HG03103 (cell line): ENCODE data around the gene GZF1.

Experiments used
- ATAC-seq: cut with Tn5 transposase; IDR thresholded peaks from one replicate; pipeline ENCODE4 v1.9.1; 2021; ENCODE audit warnings: low read depth; ENCODE audit not compliant: unreplicated experiment

GZF1 gene

DNA sequence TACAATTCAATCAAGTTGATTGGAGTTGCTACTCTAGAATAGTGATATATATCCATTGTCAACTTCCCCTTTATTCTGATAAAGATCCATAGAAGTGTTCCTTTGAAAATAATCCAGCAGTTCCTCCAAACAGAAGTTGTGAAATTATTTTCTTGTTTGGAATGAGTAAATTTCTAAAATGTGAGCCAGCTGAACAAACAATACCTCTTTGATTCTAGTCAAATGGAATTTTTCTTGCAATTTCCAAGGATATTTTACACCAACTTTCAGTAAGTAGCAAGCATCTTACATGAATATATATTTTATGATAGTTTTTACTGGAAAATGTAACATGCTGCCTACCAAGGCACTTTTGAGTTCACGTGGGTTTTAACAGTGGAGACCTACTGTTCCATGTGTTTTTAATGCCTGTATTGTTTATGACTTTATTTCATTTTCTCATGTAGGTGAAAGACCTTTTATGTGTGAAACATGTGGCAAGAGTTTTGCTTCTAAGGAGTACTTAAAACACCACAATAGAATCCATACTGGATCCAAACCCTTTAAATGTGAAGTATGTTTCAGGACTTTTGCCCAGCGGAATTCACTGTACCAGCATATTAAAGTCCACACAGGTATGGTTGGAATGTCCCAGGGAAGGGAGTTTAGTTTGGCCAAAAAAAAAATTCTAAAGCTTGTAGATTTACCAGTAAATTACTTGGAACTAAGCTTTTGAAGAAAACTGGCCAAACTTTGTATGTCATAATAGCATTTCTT is 6.5 kb downstream of the GZF1 start:
- no peak for ATAC-seq

DNA sequence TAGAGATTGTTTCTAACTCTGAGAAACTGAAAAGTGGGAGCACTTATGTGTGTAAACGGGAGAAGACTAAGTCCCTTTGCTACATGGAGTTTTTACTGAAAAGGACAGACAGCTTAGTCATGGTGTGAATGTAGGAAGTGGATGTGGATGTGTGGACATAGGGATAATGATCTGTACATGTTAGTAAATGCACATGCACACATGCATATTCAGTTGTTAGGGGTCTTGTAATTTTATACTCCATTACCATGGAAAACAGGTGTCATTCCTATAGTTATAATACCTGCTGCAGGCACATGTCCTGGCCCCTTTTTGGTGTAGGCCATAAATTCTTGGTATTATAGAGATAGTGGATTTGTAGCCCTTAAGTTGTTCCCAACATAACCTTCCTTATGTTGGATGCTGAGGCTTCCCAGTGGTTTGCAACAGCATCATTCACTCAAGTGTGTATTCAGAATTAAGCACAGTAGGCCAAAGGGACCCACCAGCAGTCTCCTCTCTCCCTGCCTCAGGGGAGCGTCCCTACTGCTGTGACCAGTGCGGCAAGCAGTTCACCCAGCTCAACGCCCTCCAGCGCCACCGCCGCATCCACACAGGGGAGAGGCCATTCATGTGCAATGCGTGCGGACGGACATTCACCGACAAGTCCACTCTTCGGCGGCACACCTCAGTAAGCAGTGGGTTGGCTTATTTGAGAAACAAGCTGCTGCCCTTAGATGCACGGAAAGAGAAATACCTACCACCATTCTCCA is 7.3 kb downstream of the GZF1 start:
- no peak for ATAC-seq

GRCh38 chr20:23370274-23370673 is 8.3 kb downstream of the GZF1 start:
- ATAC-seq, result no peak

DNA sequence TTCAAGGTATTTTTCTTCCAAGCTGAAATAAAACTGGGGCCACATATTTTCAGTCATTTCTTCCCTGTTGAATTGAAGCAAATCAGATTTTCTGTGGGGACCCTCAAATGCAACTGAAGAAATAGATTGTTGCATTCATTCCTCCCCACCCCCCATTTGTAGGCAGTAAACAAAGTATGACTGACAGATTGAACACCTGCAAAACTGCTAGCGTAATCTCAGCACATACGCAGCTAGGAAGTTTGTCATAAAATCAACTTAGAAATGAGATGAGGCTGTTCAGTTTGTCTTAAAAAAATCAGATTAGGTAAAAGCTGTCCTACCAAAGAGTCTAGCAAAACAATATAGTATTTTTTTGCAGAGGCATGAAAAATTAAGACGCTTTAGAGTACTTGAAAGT is 8.9 kb downstream of the GZF1 start:
- no peak for ATAC-seq

DNA sequence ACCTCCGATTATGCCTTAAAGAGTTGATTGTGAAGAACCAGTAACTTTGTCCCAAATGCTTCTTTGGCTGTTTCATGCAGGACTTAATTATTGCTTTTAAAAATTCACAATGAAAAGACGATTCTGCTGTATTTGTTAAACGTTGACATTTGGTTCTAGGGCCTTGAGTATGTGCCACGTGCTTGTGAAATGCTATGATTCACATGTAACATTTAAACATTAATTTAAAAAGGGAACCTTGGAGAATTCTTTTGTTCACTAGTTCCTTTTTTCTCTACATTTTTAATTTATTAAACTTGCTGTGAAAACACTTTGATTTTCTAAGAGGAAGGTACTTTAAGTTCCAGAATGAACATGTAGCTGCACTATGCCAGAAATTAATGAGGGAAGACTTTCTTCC is 9.5 kb downstream of the GZF1 start:
- no peak for ATAC-seq

DNA sequence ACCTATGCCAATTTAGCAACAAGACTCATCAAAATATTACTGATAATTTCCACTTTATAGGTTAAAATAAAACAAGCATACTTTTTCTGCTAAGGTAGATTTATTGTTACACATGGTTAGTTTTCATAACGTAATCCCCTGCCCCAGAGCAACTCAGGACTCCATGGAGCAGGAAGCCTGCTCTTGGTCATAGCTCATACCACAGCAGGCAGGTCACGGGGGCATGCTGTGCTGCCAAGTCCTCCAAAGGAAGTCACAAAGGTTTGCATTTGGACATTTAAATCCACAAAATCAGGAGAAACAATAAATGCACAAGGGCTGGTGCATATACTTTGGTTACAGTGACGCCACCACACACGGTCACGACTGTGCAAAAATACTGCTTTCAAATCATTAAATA is 12.5 kb downstream of the GZF1 start:
- no peak for ATAC-seq

DNA sequence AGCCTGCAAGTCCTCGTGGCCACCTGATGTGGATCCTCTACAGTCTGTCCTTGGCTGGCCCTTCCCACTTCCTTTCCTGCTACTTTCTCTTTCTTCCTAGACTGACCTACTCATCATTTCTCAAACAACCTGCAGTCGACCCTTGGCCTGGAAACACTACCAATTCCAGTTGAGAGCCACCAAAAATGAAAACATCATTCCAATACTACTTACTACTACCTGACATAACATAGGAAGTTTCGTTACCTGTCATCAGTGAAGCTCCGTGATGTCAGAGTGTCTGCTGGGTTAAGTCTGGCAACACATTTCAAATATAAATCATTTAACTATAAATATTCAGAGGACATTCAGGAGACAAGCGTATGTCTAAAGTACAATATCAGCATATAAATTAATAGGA is 13.8 kb downstream of the GZF1 start:
- no peak for ATAC-seq

DNA sequence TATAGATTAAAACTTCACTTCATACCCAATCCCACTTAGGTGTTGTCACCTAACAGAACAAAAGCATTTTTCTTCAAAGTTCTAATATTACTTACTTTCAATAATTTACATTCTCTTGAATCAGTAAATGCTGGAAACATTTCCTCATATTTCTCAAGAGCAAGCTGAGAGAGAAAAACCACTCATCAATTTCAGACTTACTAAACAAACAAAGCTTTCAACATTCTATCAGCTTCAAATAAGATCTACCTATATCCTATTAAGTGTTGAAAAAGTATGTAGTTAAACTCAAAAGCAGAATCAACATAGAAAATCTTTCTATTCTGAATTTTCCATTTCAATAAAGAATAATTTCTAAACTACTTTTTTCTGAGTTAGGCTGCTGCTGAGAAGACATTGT is 17.8 kb downstream of the GZF1 start:
- ATAC-seq, result no peak

GRCh38 chr20:23381876-23382275 is 19.9 kb downstream of the GZF1 start:
- no peak for ATAC-seq

GRCh38 chr20:23386304-23387117 is 24.5 kb downstream of the GZF1 start:
- ATAC-seq, result no peak

DNA sequence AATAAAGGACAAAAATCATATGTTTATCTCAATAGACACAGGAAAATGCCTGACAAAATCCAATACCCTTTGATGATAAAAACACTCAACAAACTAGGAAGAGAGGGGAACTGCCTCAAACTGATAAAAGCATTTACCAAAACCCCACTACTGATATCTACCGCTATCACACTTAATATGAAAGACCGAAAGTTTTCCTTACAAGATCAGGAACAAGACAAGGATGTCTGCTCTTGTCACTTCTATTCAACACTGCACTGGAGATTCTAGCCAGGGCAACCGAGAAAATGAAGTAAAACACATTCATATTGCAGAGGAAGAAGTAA is 25.1 kb downstream of the GZF1 start:
- no peak for ATAC-seq

DNA sequence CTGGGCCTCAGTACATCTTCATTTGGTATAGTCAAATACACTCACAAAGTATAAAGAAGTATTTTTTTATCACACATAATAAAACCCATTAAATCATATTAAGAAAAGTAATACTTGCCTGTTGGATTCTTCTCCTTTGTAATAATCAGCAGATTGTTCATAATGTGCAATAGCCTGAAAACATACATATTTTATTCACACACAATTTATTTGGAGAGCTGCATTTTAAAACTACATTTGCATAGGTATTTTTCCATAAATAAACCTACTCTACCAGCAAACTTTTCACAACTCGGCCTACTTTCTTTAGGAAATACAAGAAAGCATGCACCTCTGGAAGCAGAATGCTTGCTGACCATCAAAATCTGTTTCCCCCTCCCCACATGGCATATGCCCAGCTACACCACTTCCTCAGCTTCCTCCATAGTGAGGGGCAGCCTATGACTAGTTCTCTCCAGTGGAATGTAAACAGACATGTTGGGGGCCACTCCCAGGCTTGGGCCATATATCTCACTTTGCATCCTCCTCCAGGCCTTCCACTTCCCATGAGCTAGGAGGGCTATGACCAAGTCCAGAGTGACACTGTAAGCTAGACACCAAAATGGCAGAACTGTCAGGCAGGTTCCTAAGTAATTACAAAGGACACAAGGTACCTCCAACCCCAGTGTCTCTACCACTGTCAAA is 28.3 kb downstream of the GZF1 start:
- ATAC-seq, result no peak

DNA sequence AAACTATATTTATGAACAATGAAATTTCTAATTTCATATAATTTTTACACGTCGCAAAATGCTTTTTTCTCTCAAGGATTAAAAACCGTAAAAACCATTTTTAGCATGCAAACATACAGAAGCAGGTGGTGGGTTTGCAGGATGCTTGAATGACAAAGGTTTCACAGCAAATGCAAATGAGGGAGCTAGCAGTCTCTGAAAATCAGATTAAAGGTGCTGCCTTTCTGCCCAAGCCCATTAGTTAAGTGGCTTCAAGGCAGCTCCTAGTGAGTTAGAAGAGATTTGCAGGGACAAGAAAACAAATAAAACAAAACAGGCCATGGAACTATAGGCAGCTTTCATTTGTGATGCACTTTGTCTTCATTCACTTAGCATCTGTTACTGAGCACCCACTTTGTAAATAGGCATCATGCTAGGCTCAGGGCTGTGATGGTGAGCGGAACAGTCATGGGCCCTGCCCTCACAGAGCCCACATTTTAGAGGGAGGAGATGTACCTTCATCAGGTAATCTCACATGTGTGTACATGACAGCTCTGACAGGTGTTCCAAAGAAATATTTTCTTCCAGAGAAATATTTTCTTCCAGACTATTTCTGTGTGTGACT is 29.8 kb downstream of the GZF1 start:
- ATAC-seq, result no peak

- ATAC-seq, result no peak
Observed at GRCh38 chr20:23393996-23394775, 32.2 kb downstream of the GZF1 start.

- ATAC-seq, result no peak
Observed at GRCh38 chr20:23396950-23397627, 35.1 kb downstream of the GZF1 start.

- ATAC-seq, result no peak
Observed at GRCh38 chr20:23397961-23398360, 36.0 kb downstream of the GZF1 start.

DNA sequence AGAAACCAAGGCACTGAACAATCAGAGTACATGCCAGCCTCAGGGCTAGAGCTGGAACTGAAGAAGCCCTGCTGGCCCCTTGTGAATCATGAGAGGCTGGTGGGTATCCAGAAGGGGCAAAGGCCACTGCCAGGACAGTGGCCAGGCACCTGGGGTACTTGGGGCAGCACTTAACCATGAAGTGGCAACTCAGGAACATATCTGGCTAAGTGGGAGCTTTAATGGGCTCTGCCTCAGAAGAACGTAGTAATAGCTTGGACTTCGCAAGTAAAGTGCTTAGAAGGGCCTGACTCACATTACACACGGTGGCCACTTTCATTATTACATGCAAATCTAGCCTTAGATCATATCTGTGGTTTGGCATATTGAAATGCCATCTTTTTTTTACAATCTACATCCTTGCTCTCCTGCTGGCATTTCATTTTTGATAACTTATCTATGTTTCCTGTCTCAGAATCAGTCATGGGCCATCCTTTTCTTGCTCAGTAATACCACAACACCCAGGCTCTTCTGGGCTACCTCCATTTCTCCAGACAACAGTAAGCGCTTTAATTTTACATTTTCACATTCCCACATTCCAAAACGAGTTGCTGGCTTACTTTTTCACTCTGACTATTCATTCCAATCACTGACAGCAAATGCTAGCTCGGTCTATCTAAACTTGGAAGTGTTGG is 37.7 kb downstream of the GZF1 start:
- no peak for ATAC-seq

DNA sequence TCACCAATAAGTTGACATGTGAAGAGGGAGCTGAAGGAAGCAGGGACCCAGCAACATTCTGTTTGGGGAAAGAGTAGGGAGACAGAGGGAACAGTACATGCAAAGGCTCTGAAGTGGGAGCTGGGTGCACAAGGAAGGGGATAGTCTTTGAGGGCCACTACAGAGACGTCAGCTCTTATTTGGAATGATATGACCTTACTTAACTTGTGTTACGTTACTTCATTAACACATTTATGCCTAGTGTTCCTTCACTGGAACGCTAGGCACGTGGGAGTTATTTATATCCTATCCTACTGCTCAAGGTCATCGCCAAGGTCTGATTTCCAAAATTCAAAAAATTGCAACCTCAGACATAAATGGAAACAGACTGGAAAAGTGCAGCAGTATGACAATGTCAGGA is 39.1 kb downstream of the GZF1 start:
- no peak for ATAC-seq

DNA sequence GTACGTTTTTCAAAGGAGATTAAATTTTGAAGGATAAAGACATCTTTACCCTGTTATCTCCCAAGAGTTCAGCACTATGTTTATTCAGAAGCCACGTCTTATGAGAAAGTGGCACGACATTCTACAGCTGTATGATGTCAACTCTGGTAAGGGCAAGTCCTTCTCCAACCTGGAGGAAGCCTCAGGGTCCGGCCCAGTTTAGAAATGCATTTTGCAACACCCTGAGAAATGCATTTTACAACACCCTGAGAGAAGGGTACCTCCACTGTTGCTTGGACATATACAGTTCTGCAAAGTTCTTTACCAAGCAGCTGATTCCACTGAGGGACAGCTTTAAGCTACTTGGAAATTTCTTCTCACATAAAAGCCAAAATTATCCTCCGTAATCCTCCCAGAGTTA is 41.8 kb downstream of the GZF1 start:
- no peak for ATAC-seq
